Parathyroid adenoma (tissue), 2 donors: Measurements from ENCODE around the gene CDKL5.

Experiments
- H2AFZ ChIP-seq: fragments of 300-600 bp; sonication (generic); one replicate; pipeline ENCODE4 v1.7.0; 2017; ENCODE audit warnings: antibody characterized with exemption, mild to moderate bottlenecking
- H3K27ac ChIP-seq: fragments of 300-600 bp; sonication (generic); one replicate; pipeline ENCODE4 v1.7.0; 2017
- H3K27me3 ChIP-seq: fragments of 300-600 bp; sonication (generic); one replicate; pipeline ENCODE4 v1.7.0; 2017; ENCODE audit warnings: low read length; ENCODE audit not compliant: control insufficient read depth, insufficient read depth
- H3K36me3 ChIP-seq: fragments of 300-600 bp; sonication (generic); one replicate; pipeline ENCODE4 v1.7.0; 2017; ENCODE audit warnings: low read length; ENCODE audit not compliant: control insufficient read depth, insufficient read depth
- H3K4me1 ChIP-seq: fragments of 300-600 bp; sonication (generic); one replicate; pipeline ENCODE4 v1.7.0; 2017; ENCODE audit warnings: control low read depth
- H3K4me2 ChIP-seq: fragments of 300-600 bp; sonication (generic); one replicate; pipeline ENCODE4 v1.7.0; 2017; ENCODE audit warnings: low read length
- H3K4me3 ChIP-seq: fragments of 300-600 bp; sonication (generic); one replicate; pipeline ENCODE4 v1.7.0; 2017; ENCODE audit warnings: low read depth, low read length
- H3K79me2 ChIP-seq: fragments of 300-600 bp; sonication (generic); one replicate; pipeline ENCODE4 v1.7.0; 2017; ENCODE audit warnings: control low read depth
- H3K9ac ChIP-seq: fragments of 300-600 bp; sonication (generic); one replicate; pipeline ENCODE4 v1.7.0; 2017; ENCODE audit warnings: mild to moderate bottlenecking
- H3K9me3 ChIP-seq: fragments of 300-600 bp; sonication (generic); one replicate; pipeline ENCODE4 v1.7.0; 2017; ENCODE audit warnings: low read length; ENCODE audit not compliant: control insufficient read depth
- CTCF ChIP-seq: fragments of 300-600 bp; sonication (generic); IDR thresholded peaks from one replicate; pipeline ENCODE4 v1.7.0; 2017; ENCODE audit warnings: antibody characterized with exemption, mild to moderate bottlenecking
- donor health status: primary hyperparathyroidism.

CDKL5 gene

GRCh38 chrX:18617407-18617750 lies 192.0 kb downstream of the CDKL5 start:
- H3K9me3 ChIP-seq: no peaks in the 10 kb centered on the region
- no peak overlapping the region for H3K9ac ChIP-seq
- H3K79me2 ChIP-seq: no peaks in the 10 kb centered on the region
- no peak overlapping the region for H3K4me2 ChIP-seq
- no peak for TF ChIP-seq CTCF
- H2AFZ ChIP-seq: no peak overlapping the region
- no peaks in the 10 kb centered on the region for H3K36me3 ChIP-seq
- no peaks in the 10 kb centered on the region for H3K4me1 ChIP-seq
- H3K4me3 ChIP-seq: no peak overlapping the region
- H3K27ac ChIP-seq: no peak overlapping the region
- no peaks in the 10 kb centered on the region for H3K27me3 ChIP-seq

- no peak overlapping the region for H2AFZ ChIP-seq
- H3K9ac ChIP-seq: no peak overlapping the region
- no peaks in the 10 kb centered on the region for H3K9me3 ChIP-seq
- no peak overlapping the region for H3K4me2 ChIP-seq
- H3K4me3 ChIP-seq: no peak overlapping the region
- TF ChIP-seq CTCF: no peak
- no peaks in the 10 kb centered on the region for H3K79me2 ChIP-seq
- H3K36me3 ChIP-seq: no peaks in the 10 kb centered on the region
- no peak overlapping the region for H3K27ac ChIP-seq
- H3K27me3 ChIP-seq: no peaks in the 10 kb centered on the region
- H3K4me1 ChIP-seq: no peaks in the 10 kb centered on the region
Measured at GRCh38 chrX:18619288-18619687, 193.9 kb downstream of the CDKL5 start.

- TF ChIP-seq CTCF: no peak
- H3K27ac ChIP-seq: no peak overlapping the region
- no peaks in the 10 kb centered on the region for H3K79me2 ChIP-seq
- H3K4me2 ChIP-seq: no peak overlapping the region
- H3K36me3 ChIP-seq: no peaks in the 10 kb centered on the region
- H2AFZ ChIP-seq: no peak overlapping the region
- H3K4me1 ChIP-seq: no peaks in the 10 kb centered on the region
- no peak overlapping the region for H3K9ac ChIP-seq
- no peak overlapping the region for H3K4me3 ChIP-seq
- no peaks in the 10 kb centered on the region for H3K27me3 ChIP-seq
- H3K9me3 ChIP-seq: no peaks in the 10 kb centered on the region
Measured at GRCh38 chrX:18620349-18620748, 194.9 kb downstream of the CDKL5 start.

GRCh38 chrX:18624599-18624998 lies 199.2 kb downstream of the CDKL5 start:
- Histone ChIP-seq H3K27me3 (no peaks in the 10 kb centered on the region), H3K79me2 (no peaks in the 10 kb centered on the region), H3K9ac (no peak overlapping the region), H3K36me3 (no peaks in the 10 kb centered on the region), H3K9me3 (no peaks in the 10 kb centered on the region), H3K4me1 (no peaks in the 10 kb centered on the region), H3K27ac (no peak overlapping the region), H3K4me3 (no peak overlapping the region), H3K4me2 (no peak overlapping the region), H2AFZ (no peak overlapping the region)
- no peak for TF ChIP-seq CTCF

GRCh38 chrX:18630934-18631333 lies 205.5 kb downstream of the CDKL5 start:
- Histone ChIP-seq H3K4me3 (no peak overlapping the region), H3K4me2 (no peak overlapping the region), H3K4me1 (no peaks in the 10 kb centered on the region), H2AFZ (no peak overlapping the region), H3K27ac (no peak overlapping the region), H3K27me3 (no peaks in the 10 kb centered on the region), H3K9me3 (no peaks in the 10 kb centered on the region), H3K9ac (no peak overlapping the region), H3K79me2 (no peaks in the 10 kb centered on the region), H3K36me3 (no peaks in the 10 kb centered on the region)
- TF ChIP-seq CTCF: no peak
